Vagina (tissue), 2 donors: ENCODE results near the gene PPFIA4. TPM values are rescaled to one million over a fixed set of nuclear protein-coding genes. Genes with fewer than 3 reads are reported as not detected.

Experiments
- DNase-seq, 2 donors: peaks; one replicate each; pipeline ENCODE4 v3.0.0-alpha.2; 2017; ENCODE audit errors: extremely low spot score in 2 of 2
- H3K27ac ChIP-seq: fragments of 200-600 bp; sonication (generic); one replicate; pipeline ENCODE4 v1.5.1; 2019
- H3K27me3 ChIP-seq: fragments of 200-600 bp; sonication (generic); one replicate; pipeline ENCODE4 v1.5.1; 2019
- H3K36me3 ChIP-seq, 2 donors: fragments of 200-600 bp; sonication (generic); one replicate each; pipeline ENCODE4 v1.5.1; 2017 to 2019
- H3K4me1 ChIP-seq: fragments of 200-600 bp; sonication (generic); one replicate; pipeline ENCODE4 v1.5.1; 2019
- H3K4me3 ChIP-seq, 2 donors: fragments of 200-600 bp; sonication (generic); 1 replicate in 1 of 2; 2 replicates in 1 of 2; pipeline ENCODE4 v1.5.1; 2016 to 2019
- H3K9me3 ChIP-seq: fragments of 200-600 bp; sonication (generic); one replicate; pipeline ENCODE4 v1.5.1; 2019
- CTCF ChIP-seq, 3 experiments: fragments of 450-650 bp in 2 of 3; fragments of 200-600 bp in 1 of 3; sonication (generic) in 1 of 3; IDR thresholded peaks; one replicate each; pipeline ENCODE4 v1.5.1; 2017 to 2019; ENCODE audit warnings: antibody characterized with exemption in 3 of 3, mild to moderate bottlenecking in 2 of 3, moderate library complexity in 2 of 3
- POLR2A ChIP-seq, 2 donors: fragments of 450-650 bp; IDR thresholded peaks; one replicate each; pipeline ENCODE4 v1.6.1; 2017; ENCODE audit warnings: antibody characterized with exemption in 2 of 2, mild to moderate bottlenecking in 2 of 2, moderate library complexity in 2 of 2
- POLR2AphosphoS5 ChIP-seq, 2 donors: sonication (generic); formaldehyde crosslinking; IDR thresholded peaks; one replicate each; pipeline ENCODE4 v1.9.0; 2017; ENCODE audit warnings: antibody characterized with exemption in 2 of 2, mild to moderate bottlenecking in 2 of 2, low read depth in 1 of 2; ENCODE audit not compliant: insufficient read depth in 1 of 2
- intact Hi-C: fragments of 100-400 bp; cut with DNase I; formaldehyde crosslinking; loops from one replicate; pipeline ENCODE4 v1.15.1; 2023
- total RNA-seq: library from RNA; depleted of rRNA; stranded (reverse); fragments of >200 nt; gene quantifications from one replicate; pipeline ENCODE4 v1.2.3, GENCODE V29; 2016

Gene PPFIA4
- total RNA-seq, 1 donor from 2014 or later, result 11.5 TPM

GRCh38 chr1:203066965-203067364, 40.7 kb downstream of the PPFIA4 start:
- TF ChIP-seq POLR2A (IDR thresholded peaks at IDR 0.05), result no peak
- TF ChIP-seq POLR2AphosphoS5 (IDR thresholded peaks at IDR 0.05; ENCODE audit: insufficient read depth in 1 of 2, low read depth in 1 of 2), result no peak
- TF ChIP-seq CTCF (IDR thresholded peaks at IDR 0.05), result no peak
- intact Hi-C loops, result no loop called here

GRCh38 chr1:203069030-203069747, 42.9 kb downstream of the PPFIA4 start:
- no peaks in the 10 kb centered on the region for H3K4me1 ChIP-seq
- H3K27me3 ChIP-seq, result no peaks in the 10 kb centered on the region
- TF ChIP-seq POLR2A (IDR thresholded peaks at IDR 0.05) (no peak), POLR2AphosphoS5 (IDR thresholded peaks at IDR 0.05; ENCODE audit: insufficient read depth in 1 of 2, low read depth in 1 of 2) (no peak), CTCF (IDR thresholded peaks at IDR 0.05) (no peak)
- DNase-seq, result no peak
- H3K4me3 ChIP-seq, result no peak overlapping the region
- H3K36me3 ChIP-seq, result no peaks in the 10 kb centered on the region
- intact Hi-C loops, result no loop called here
- H3K9me3 ChIP-seq, result no peaks in the 10 kb centered on the region
- H3K27ac ChIP-seq, result no peak overlapping the region

More at GRCh38 chr1:203066965-203067364, 40.7 kb downstream of the PPFIA4 start:
- Histone ChIP-seq H3K27me3 (no peaks in the 10 kb centered on the region), H3K4me1 (no peaks in the 10 kb centered on the region), H3K4me3 (no peak overlapping the region), H3K36me3 (no peaks in the 10 kb centered on the region), H3K27ac (no peak overlapping the region), H3K9me3 (no peaks in the 10 kb centered on the region)
- no peak for DNase-seq

GRCh38 chr1:203072002-203072602, 45.8 kb downstream of the PPFIA4 start:
- Histone ChIP-seq H3K27ac (no peak overlapping the region), H3K4me3 (no peak overlapping the region), H3K27me3 (no peaks in the 10 kb centered on the region), H3K9me3 (no peaks in the 10 kb centered on the region), H3K36me3 (no peaks in the 10 kb centered on the region), H3K4me1 (peaks cover 7% of the 10 kb centered on the region)
- no peak for TF ChIP-seq POLR2A (IDR thresholded peaks at IDR 0.05)
- TF ChIP-seq CTCF (IDR thresholded peaks at IDR 0.05), result no peak
- no peak for TF ChIP-seq POLR2AphosphoS5 (IDR thresholded peaks at IDR 0.05; ENCODE audit: insufficient read depth in 1 of 2, low read depth in 1 of 2)
- intact Hi-C loops, result no loop called here
- DNase-seq, result no peak

- no peak for DNase-seq
Measured at GRCh38 chr1:203072911-203073310, 46.6 kb downstream of the PPFIA4 start.

More at GRCh38 chr1:203072911-203073310, 46.6 kb downstream of the PPFIA4 start:
- H3K27me3 ChIP-seq, result no peaks in the 10 kb centered on the region
- no peaks in the 10 kb centered on the region for H3K36me3 ChIP-seq
- no peaks in the 10 kb centered on the region for H3K9me3 ChIP-seq
- H3K27ac ChIP-seq, result no peak overlapping the region
- H3K4me1 ChIP-seq, result peaks cover 7% of the 10 kb centered on the region
- no peak for TF ChIP-seq CTCF (IDR thresholded peaks at IDR 0.05)
- TF ChIP-seq POLR2A (IDR thresholded peaks at IDR 0.05), result no peak
- no peak for TF ChIP-seq POLR2AphosphoS5 (IDR thresholded peaks at IDR 0.05; ENCODE audit: insufficient read depth in 1 of 2, low read depth in 1 of 2)
- intact Hi-C loops, result no loop called here
- no peak overlapping the region for H3K4me3 ChIP-seq
